Measurements from ENCODE around the gene LRP1-AS.

The LRP1-AS gene

GRCh38 chr12:57098546-57098945 is 48.9 kb downstream of the LRP1-AS start:
- DNase-seq (ENCODE audit: low spot score) = no peak

DNA sequence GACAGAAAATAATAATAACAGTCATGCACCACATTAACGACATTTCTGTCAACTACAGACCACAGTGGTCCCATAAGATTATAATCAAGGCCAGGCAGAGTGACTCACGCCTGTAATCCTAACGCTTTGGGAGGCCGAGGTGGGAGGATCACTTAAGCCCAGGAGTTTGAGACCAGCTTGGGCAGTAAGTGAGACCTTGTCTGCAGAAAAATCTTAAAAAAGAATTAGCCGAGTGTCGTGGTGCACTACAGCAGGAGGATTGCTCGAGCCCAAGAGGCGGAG is 49.9 kb downstream of the LRP1-AS start:
- no peak for DNase-seq (ENCODE audit: low spot score)

GRCh38 chr12:57096748-57097553 is 50.5 kb downstream of the LRP1-AS start:
- no peak for DNase-seq (ENCODE audit: low spot score)

DNA sequence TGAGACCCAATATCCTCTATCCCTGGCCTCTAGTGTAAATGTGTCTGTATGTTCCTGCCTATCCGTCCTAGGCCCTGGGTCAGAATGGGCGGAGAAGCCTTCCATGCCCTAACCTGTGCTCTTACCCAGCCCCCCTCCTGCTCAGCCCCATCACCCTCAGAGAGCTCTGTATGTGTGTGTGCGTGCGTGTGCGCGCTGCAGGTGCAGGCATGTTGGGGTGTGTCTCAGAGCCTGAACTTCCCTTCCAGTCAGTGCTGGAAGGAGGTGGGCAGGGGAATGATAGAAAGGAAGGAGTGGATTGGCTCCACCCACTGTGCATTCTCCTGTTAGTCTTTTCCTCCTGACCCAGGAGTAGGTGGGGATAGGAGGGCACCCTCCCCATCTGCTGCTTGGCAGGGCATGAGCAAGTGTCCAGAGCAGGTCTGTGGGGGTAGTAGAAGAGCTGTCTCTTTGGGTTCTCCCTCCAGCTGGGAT is 51.3 kb downstream of the LRP1-AS start:
- DNase-seq (ENCODE audit: low spot score) = peak; percentile 59

DNA sequence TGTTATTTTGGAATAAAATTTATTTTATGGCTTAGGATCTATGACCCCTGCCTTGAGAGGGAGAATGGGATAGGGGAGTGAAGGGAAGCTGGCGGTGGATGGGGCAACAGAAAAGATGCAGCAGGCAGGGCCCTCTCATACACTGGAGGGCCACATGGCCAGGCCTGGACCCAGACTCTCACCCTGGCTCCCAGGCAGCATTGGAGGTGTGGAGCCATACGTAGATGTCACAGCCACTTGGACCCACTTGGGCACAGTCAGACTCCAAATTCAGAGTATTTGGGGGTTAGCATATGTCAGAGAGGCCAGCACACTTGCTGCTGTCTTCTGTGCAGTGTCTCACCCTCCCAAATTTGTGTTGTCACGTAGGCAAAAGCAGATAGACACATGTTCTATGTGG is 52.0 kb downstream of the LRP1-AS start:
- DNase-seq (ENCODE audit: low spot score) = no peak

Measured in kidney tubule cell (primary cell).